ENCODE measurements around the gene TUB.

The TUB gene

GRCh38 chr11:8070417-8071115, 10.4 kb upstream of the TUB start:
- DNase-seq, result no peak

- DNase-seq, result no peak
Observed at GRCh38 chr11:8071616-8072581, 9.1 kb upstream of the TUB start.

GRCh38 chr11:8075119-8075726, 5.8 kb upstream of the TUB start:
- no peak for DNase-seq

GRCh38 chr11:8079111-8079675, 1.8 kb upstream of the TUB start:
- no peak for DNase-seq

GRCh38 chr11:8080069-8080670, 841 bp upstream of the TUB start:
- no peak for DNase-seq

- no peak for DNase-seq
Observed at GRCh38 chr11:8081591-8082250, 710 bp downstream of the TUB start.

- no peak for DNase-seq
Observed at GRCh38 chr11:8082391-8083087, 1.5 kb downstream of the TUB start.

- DNase-seq, result no peak
Observed at GRCh38 chr11:8083088-8083395, 2.0 kb downstream of the TUB start.

GRCh38 chr11:8083871-8084281, 2.9 kb downstream of the TUB start:
- DNase-seq, result no peak

GRCh38 chr11:8084352-8084751, 3.3 kb downstream of the TUB start:
- no peak for DNase-seq

GRCh38 chr11:8085011-8085645, 4.1 kb downstream of the TUB start:
- no peak for DNase-seq

GRCh38 chr11:8086001-8086479, 5.0 kb downstream of the TUB start:
- no peak for DNase-seq

- no peak for DNase-seq
Observed at GRCh38 chr11:8086571-8086970, 5.6 kb downstream of the TUB start.

GRCh38 chr11:8087185-8087584, 6.2 kb downstream of the TUB start:
- DNase-seq, result no peak

GRCh38 chr11:8087756-8088155, 6.7 kb downstream of the TUB start:
- no peak for DNase-seq

- DNase-seq, result no peak
Observed at GRCh38 chr11:8089791-8090510, 8.9 kb downstream of the TUB start.

- DNase-seq, result no peak
Observed at GRCh38 chr11:8090756-8091155, 9.7 kb downstream of the TUB start.

- DNase-seq, result no peak
Observed at GRCh38 chr11:8091721-8092120, 10.7 kb downstream of the TUB start.

GRCh38 chr11:8092587-8093424, 11.8 kb downstream of the TUB start:
- no peak for DNase-seq
